Neural cell (in vitro differentiated cells): Measurements from ENCODE around the gene MARK2.

ENCODE experiments used
- EP300 ChIP-seq: fragments of 450-650 bp; conservative IDR thresholded peaks from 2 replicates; pipeline ENCODE4 v1.6.1; 2014; ENCODE audit warnings: antibody characterized with exemption, mild to moderate bottlenecking, moderate library complexity; ENCODE audit not compliant: poor library complexity, severe bottlenecking
- EZH2 ChIP-seq: fragments of 200-600, 300-800 bp; shearing (Covaris generic), sonication (generic); IDR thresholded peaks from 2 replicates; pipeline ENCODE4 v1.6.1; 2014; ENCODE audit warnings: antibody characterized with exemption, low read length, borderline replicate concordance, mild to moderate bottlenecking; ENCODE audit not compliant: insufficient read depth, poor library complexity, severe bottlenecking
- MXI1 ChIP-seq: fragments of 450-650 bp; conservative IDR thresholded peaks from 2 replicates; pipeline ENCODE4 v1.6.1; 2014; ENCODE audit warnings: antibody characterized with exemption, mild to moderate bottlenecking; ENCODE audit not compliant: poor library complexity, severe bottlenecking
- POLR2AphosphoS5 ChIP-seq: IDR thresholded peaks from 2 replicates; pipeline ENCODE4 v1.6.1; 2012
- REST ChIP-seq: IDR thresholded peaks from 2 replicates; pipeline ENCODE4 v1.6.1; 2012; ENCODE audit warnings: borderline replicate concordance
- SMC3 ChIP-seq: fragments of 450-650 bp; conservative IDR thresholded peaks from 2 replicates; pipeline ENCODE4 v1.6.1; 2014; ENCODE audit warnings: antibody characterized with exemption, mild to moderate bottlenecking, moderate library complexity; ENCODE audit not compliant: poor library complexity
- TAF1 ChIP-seq: IDR thresholded peaks from 2 replicates; pipeline ENCODE4 v1.6.1; 2012; ENCODE audit warnings: low read depth
- TF ChIP-seq, protein P1 (sequence below): fragments of 450-650 bp; IDR thresholded peaks from 2 replicates; pipeline ENCODE4 v1.5.1; 2014; ENCODE audit warnings: antibody characterized with exemption, mild to moderate bottlenecking, moderate library complexity; ENCODE audit not compliant: poor library complexity, severe bottlenecking

DNA sequence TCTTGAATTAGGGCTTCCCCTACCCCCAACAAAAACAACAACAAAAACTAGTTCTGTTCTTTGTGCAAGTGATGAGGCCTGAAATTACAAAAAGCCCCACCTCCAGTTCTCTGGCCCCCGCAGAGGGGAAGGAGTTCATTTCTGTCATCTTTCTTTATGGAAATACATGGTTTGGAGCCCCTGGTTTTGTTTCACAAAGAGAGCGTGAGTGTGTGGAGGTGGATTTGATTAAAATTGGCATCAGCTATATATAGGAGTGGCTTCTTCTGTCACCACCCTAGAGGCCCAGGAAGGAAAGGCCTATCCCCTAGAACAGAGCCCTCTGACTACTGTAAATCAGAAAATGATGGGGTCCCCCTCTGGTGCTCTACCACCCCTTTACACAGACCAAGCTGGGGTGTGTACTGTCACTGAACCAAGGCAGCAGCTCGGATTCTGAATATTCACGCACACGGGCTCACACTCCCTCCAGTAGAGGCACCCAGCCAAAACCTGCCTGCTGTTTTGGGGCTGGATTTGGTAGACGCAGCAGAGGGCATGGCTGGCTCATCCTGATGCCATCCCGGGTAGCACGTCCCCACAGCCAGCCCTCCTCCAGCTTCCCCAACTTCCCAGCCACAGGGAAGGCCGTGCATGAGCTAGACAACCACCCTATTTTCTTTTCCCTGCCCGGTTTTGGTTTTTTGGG is 58.7 kb downstream of the MARK2 start:
- TF ChIP-seq EP300 (no peak), EZH2 (no peak), TAF1 (no peak), MXI1 (no peak), REST (no peak), SMC3 (no peak), POLR2AphosphoS5 (no peak)
- TF ChIP-seq, protein P1, sequence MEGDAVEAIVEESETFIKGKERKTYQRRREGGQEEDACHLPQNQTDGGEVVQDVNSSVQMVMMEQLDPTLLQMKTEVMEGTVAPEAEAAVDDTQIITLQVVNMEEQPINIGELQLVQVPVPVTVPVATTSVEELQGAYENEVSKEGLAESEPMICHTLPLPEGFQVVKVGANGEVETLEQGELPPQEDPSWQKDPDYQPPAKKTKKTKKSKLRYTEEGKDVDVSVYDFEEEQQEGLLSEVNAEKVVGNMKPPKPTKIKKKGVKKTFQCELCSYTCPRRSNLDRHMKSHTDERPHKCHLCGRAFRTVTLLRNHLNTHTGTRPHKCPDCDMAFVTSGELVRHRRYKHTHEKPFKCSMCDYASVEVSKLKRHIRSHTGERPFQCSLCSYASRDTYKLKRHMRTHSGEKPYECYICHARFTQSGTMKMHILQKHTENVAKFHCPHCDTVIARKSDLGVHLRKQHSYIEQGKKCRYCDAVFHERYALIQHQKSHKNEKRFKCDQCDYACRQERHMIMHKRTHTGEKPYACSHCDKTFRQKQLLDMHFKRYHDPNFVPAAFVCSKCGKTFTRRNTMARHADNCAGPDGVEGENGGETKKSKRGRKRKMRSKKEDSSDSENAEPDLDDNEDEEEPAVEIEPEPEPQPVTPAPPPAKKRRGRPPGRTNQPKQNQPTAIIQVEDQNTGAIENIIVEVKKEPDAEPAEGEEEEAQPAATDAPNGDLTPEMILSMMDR: no peak
